Natural killer cell (primary cell): ENCODE measurements around the gene FASTKD3. TPM values are rescaled to one million over a fixed set of nuclear protein-coding genes. Genes with fewer than 3 reads are reported as not detected.

Experiments used
- ATAC-seq, 3 donors: fragments of 150-1000 bp in 2 of 3; fragments of 200-7000 bp in 1 of 3; cut with Tn5 transposase; 1 replicate in 1 of 3; 2 replicates in 2 of 3; pipeline ENCODE4 v1.10.0; 2021; ENCODE audit warnings: mild to moderate bottlenecking in 2 of 3, moderate library complexity in 2 of 3
- DNase-seq, 2 donors: peaks; one replicate each; pipeline versions ENCODE4 v3.0.0 to v3.0.0-alpha.2; 2013 to 2021; ENCODE audit warnings: mixed read lengths in 1 of 2
- H3K27ac ChIP-seq: one replicate; pipeline ENCODE4 v1.5.1; 2013; ENCODE audit warnings: mild to moderate bottlenecking, low read length
- H3K27me3 ChIP-seq: one replicate; pipeline ENCODE4 v1.6.1; 2013; ENCODE audit warnings: low read length; ENCODE audit not compliant: control insufficient read depth, insufficient read depth
- H3K36me3 ChIP-seq: one replicate; pipeline ENCODE4 v1.6.1; 2013; ENCODE audit warnings: low read length; ENCODE audit not compliant: control insufficient read depth, insufficient read depth
- H3K4me1 ChIP-seq: one replicate; pipeline ENCODE4 v1.6.1; 2013; ENCODE audit warnings: low read length; ENCODE audit not compliant: control insufficient read depth, insufficient read depth
- H3K4me3 ChIP-seq: one replicate; pipeline ENCODE4 v1.5.1; 2013; ENCODE audit warnings: low read length
- H3K9me3 ChIP-seq: one replicate; pipeline ENCODE4 v1.6.1; 2013; ENCODE audit warnings: low read length; ENCODE audit not compliant: control insufficient read depth, insufficient read depth
- H3K27ac Mint-ChIP-seq, 2 donors: one replicate each; pipeline ENCODE4 v1.8.0; 2022; ENCODE audit warnings: mild to moderate bottlenecking in 2 of 2, mixed read lengths in 2 of 2, moderate library complexity in 1 of 2
- H3K27me3 Mint-ChIP-seq, 2 donors: one replicate each; pipeline ENCODE4 v1.8.0; 2022; ENCODE audit warnings: low read depth in 2 of 2, mixed read lengths in 2 of 2
- H3K36me3 Mint-ChIP-seq: one replicate; pipeline ENCODE4 v1.8.0; 2022; ENCODE audit warnings: mixed read lengths
- H3K4me1 Mint-ChIP-seq, 2 donors: one replicate each; pipeline ENCODE4 v1.8.0; 2022; ENCODE audit warnings: mixed read lengths in 2 of 2
- H3K4me3 Mint-ChIP-seq: one replicate; pipeline ENCODE4 v1.8.0; 2022; ENCODE audit warnings: mild to moderate bottlenecking, moderate library complexity, mixed read lengths
- H3K9me3 Mint-ChIP-seq, 2 donors: one replicate each; pipeline ENCODE4 v1.8.0; 2022; ENCODE audit warnings: mixed read lengths in 2 of 2
- CTCF ChIP-seq: fragments of 200-600 bp; IDR thresholded peaks from one replicate; pipeline ENCODE4 v1.8.0; 2022; ENCODE audit warnings: antibody characterized with exemption
- WGBS: methylation state at CpG from one replicate; pipeline ENCODE4 v1.1.7; 2013; ENCODE audit warnings: missing lambda C conversion rate; ENCODE audit not compliant: insufficient coverage; 5-methylcytosine and 5-hydroxymethylcytosine counted together
- intact Hi-C: fragments of 100-400 bp; cut with micrococcal nuclease; formaldehyde crosslinking; loops from one replicate; pipeline ENCODE4 v1.14.2; 2022
- total RNA-seq, 4 donors: library from RNA; stranded (reverse); fragments of 120-200 nt in 1 of 4; gene quantifications; one replicate each; pipeline versions ENCODE4 v1.2.3 to v1.2.4, GENCODE V29; 2013 to 2022

The FASTKD3 gene
- total RNA-seq, 3 donors from 2014 or later (not counting 1 experiment from before 2014, with no cell fraction given), result 8.0 to 10.6 (median 8.6) TPM

- no peak for ATAC-seq
- H3K27ac ChIP-seq, result no peak overlapping the region
- no peaks in the 10 kb centered on the region for H3K9me3 ChIP-seq
- Mint-ChIP-seq H3K4me1 (peaks cover 44 to 48% of the 10 kb centered on the region in 2 donors), H3K27ac (no peak overlapping the region), H3K36me3 (peaks cover 10% of the 10 kb centered on the region), H3K27me3 (no peaks in the 10 kb centered on the region), H3K4me3 (no peak overlapping the region), H3K9me3 (no peaks in the 10 kb centered on the region)
- intact Hi-C loops, result no loop called here
- no peak overlapping the region for H3K4me3 ChIP-seq
- DNase-seq, result no peak
- H3K36me3 ChIP-seq, result peaks cover 46% of the 10 kb centered on the region
- no peaks in the 10 kb centered on the region for H3K27me3 ChIP-seq
- WGBS, result 97% methylated on average over 4 of the region's 4 CpGs
- no peak for TF ChIP-seq CTCF
- H3K4me1 ChIP-seq, result peaks cover 3% of the 10 kb centered on the region
Measured at GRCh38 chr5:7875151-7875550, 6.3 kb upstream of the FASTKD3 start.

- Histone ChIP-seq H3K27ac (no peak overlapping the region), H3K9me3 (no peaks in the 10 kb centered on the region), H3K27me3 (no peaks in the 10 kb centered on the region), H3K36me3 (peaks cover 41% of the 10 kb centered on the region), H3K4me1 (peaks cover 5% of the 10 kb centered on the region), H3K4me3 (no peak overlapping the region)
- intact Hi-C loops, result no loop called here
- Mint-ChIP-seq H3K4me1 (peaks cover 49 to 53% of the 10 kb centered on the region in 2 donors), H3K27me3 (no peaks in the 10 kb centered on the region), H3K36me3 (peaks cover 10% of the 10 kb centered on the region), H3K9me3 (no peaks in the 10 kb centered on the region), H3K27ac (no peak overlapping the region), H3K4me3 (no peak overlapping the region)
- WGBS, result 100% methylated on average over 1 of the region's 2 CpGs
- TF ChIP-seq CTCF, result no peak
- ATAC-seq, result no peak
- DNase-seq, result no peak
Measured at GRCh38 chr5:7874639-7875038, 5.8 kb upstream of the FASTKD3 start.

- no peaks in the 10 kb centered on the region for H3K9me3 Mint-ChIP-seq
- H3K9me3 ChIP-seq, result no peaks in the 10 kb centered on the region
- intact Hi-C loops, result no loop called here
- TF ChIP-seq CTCF, result no peak
- ATAC-seq (no peak), DNase-seq (peak in 1 of 2 donors; percentile 44)
- H3K27ac ChIP-seq, result peak overlapping the region; percentile 0
- no peak overlapping the region for H3K4me3 ChIP-seq
- WGBS, result 51% methylated on average over 7 of the region's 9 CpGs
- H3K4me3 Mint-ChIP-seq, result peak overlapping the region; percentile 35
- H3K27me3 Mint-ChIP-seq, result no peaks in the 10 kb centered on the region
- H3K27me3 ChIP-seq, result no peaks in the 10 kb centered on the region
- H3K4me1 ChIP-seq, result peaks cover 10% of the 10 kb centered on the region
- H3K27ac Mint-ChIP-seq, result peak overlapping the region; percentile 30 to 43
- H3K36me3 Mint-ChIP-seq, result peaks cover 10% of the 10 kb centered on the region
- peaks cover 55 to 60% of the 10 kb centered on the region in 2 donors for H3K4me1 Mint-ChIP-seq
- H3K36me3 ChIP-seq, result peaks cover 34% of the 10 kb centered on the region
Measured at GRCh38 chr5:7873216-7873615, 4.4 kb upstream of the FASTKD3 start.

GRCh38 chr5:7872517-7873130, 3.8 kb upstream of the FASTKD3 start:
- H3K27me3 ChIP-seq, result no peaks in the 10 kb centered on the region
- H3K36me3 Mint-ChIP-seq, result peaks cover 10% of the 10 kb centered on the region
- TF ChIP-seq CTCF, result no peak
- no peaks in the 10 kb centered on the region for H3K27me3 Mint-ChIP-seq
- H3K4me1 ChIP-seq, result peaks cover 10% of the 10 kb centered on the region
- no peak overlapping the region for H3K4me3 ChIP-seq
- no peaks in the 10 kb centered on the region for H3K9me3 Mint-ChIP-seq
- intact Hi-C loops, result no loop called here
- H3K36me3 ChIP-seq, result peaks cover 28% of the 10 kb centered on the region
- peak overlapping the region; percentile 1 for H3K4me3 Mint-ChIP-seq
- H3K27ac ChIP-seq, result no peak overlapping the region
- peak overlapping the region; percentile 30 to 43 for H3K27ac Mint-ChIP-seq
- H3K4me1 Mint-ChIP-seq, result peaks cover 60 to 64% of the 10 kb centered on the region in 2 donors
- peak in 1 of 2 donors; percentile 21 for DNase-seq
- H3K9me3 ChIP-seq, result no peaks in the 10 kb centered on the region
- WGBS, result 73% methylated on average over 4 of the region's 4 CpGs
- no peak for ATAC-seq
